Adipose tissue (tissue), 3 donors: ENCODE measurements around the gene PLOD3. TPM values are rescaled to one million over a fixed set of nuclear protein-coding genes. Genes with fewer than 3 reads are reported as not detected.

Experiments used
- H3K27ac ChIP-seq: one replicate; pipeline ENCODE4 v1.5.1; 2013; ENCODE audit warnings: low read depth, low read length
- WGBS, 3 donors: extraction: QIAGEN DNeasy Blood & Tissue Kit; methylation state at CpG; one replicate each; pipeline ENCODE4 v1.1.7; 2013; 5-methylcytosine and 5-hydroxymethylcytosine counted together
- polyA plus RNA-seq, 3 donors: library from polyadenylated mRNA; stranded (reverse); fragments of 200-250 nt; gene quantifications; one replicate each; pipeline ENCODE4 v1.2.3, GENCODE V29; 2013
- donor health status: healthy with polysubstance abuse.
- donor health status: Bipolar disorder and iron deficiency.
- donor health status: healthy.

The PLOD3 gene
- polyA plus RNA-seq, 3 donors: 34.0 to 49.1 (median 48.6) TPM

GRCh38 chr7:101171442-101171837 is 45.9 kb downstream of the PLOD3 start:
- no peak overlapping the region for H3K27ac ChIP-seq
- 2 to 3% (median 3%) methylated on average over 12 to 13 of the region's 13 CpGs for WGBS, 3 donors

GRCh38 chr7:101170617-101171441 is 46.6 kb downstream of the PLOD3 start:
- no peak overlapping the region for H3K27ac ChIP-seq
- WGBS, 3 donors: 3 to 7% (median 6%) methylated on average over 17 of the region's 17 CpGs

- WGBS, 3 donors: 1 to 3% (median 2%) methylated on average over 32 to 33 of the region's 33 CpGs
- no peak overlapping the region for H3K27ac ChIP-seq
These were observed 47.4 kb downstream of the PLOD3 start for GRCh38 chr7:101169838-101170551.

GRCh38 chr7:101169110-101169837 is 48.1 kb downstream of the PLOD3 start:
- no peak overlapping the region for H3K27ac ChIP-seq
- 2 to 5% (median 3%) methylated on average over 18 of the region's 18 CpGs for WGBS, 3 donors

- no peak overlapping the region for H3K27ac ChIP-seq
- 3% methylated on average over 3 to 6 of the region's 6 CpGs for WGBS, 3 donors
These were observed 48.9 kb downstream of the PLOD3 start for GRCh38 chr7:101168412-101169049.

- H3K27ac ChIP-seq: no peak overlapping the region
- 3 to 8% (median 5%) methylated on average over 12 of the region's 12 CpGs for WGBS, 3 donors
These were observed 49.6 kb downstream of the PLOD3 start for GRCh38 chr7:101167645-101168411.

- WGBS, 3 donors: 1 to 3% (median 1%) methylated on average over 17 to 19 of the region's 19 CpGs
- no peak overlapping the region for H3K27ac ChIP-seq
These were observed 50.3 kb downstream of the PLOD3 start for GRCh38 chr7:101166909-101167644.

- WGBS, 3 donors: 1 to 2% (median 1%) methylated on average over 9 to 11 of the region's 11 CpGs
- no peak overlapping the region for H3K27ac ChIP-seq
These were observed 50.8 kb downstream of the PLOD3 start for GRCh38 chr7:101166648-101166908.

GRCh38 chr7:101165958-101166647 is 51.3 kb downstream of the PLOD3 start:
- 0 to 1% (median 1%) methylated on average over 35 to 38 of the region's 38 CpGs for WGBS, 3 donors

GRCh38 chr7:101165075-101165957 is 52.1 kb downstream of the PLOD3 start, which contains the start of gene VGF:
VGF (minus strand) TSS chr7:101165569; CDS start chr7:101164843, 726 bp downstream.
- 3% methylated on average over 72 to 74 of the region's 74 CpGs for WGBS, 3 donors
- no peak within 1 kb of the TSS for H3K27ac ChIP-seq

More at GRCh38 chr7:101165958-101166647, 51.3 kb downstream of the PLOD3 start:
- no peak overlapping the region for H3K27ac ChIP-seq

- H3K27ac ChIP-seq: no peak overlapping the region
- WGBS, 3 donors: 2% methylated on average over 65 to 75 of the region's 75 CpGs
These were observed 53.1 kb downstream of the PLOD3 start for GRCh38 chr7:101164071-101164840.

- H3K27ac ChIP-seq: no peak overlapping the region
- WGBS, 3 donors: 0 to 1% (median 1%) methylated on average over 68 to 86 of the region's 92 CpGs
These were observed 53.9 kb downstream of the PLOD3 start for GRCh38 chr7:101163279-101164070.

- 2 to 6% (median 2%) methylated on average over 42 to 74 of the region's 74 CpGs for whole genome bisulfite sequencing, 3 donors
- no peak overlapping the region for H3K27ac ChIP-seq
These were observed 54.7 kb downstream of the PLOD3 start for GRCh38 chr7:101162551-101163278.
